ENCODE measurements around the gene OR1F1. TPM values are rescaled to one million over a fixed set of nuclear protein-coding genes. Genes with fewer than 3 reads are reported as not detected.
A peak's percentile ranks its signal among the peaks of the same experiment; 100 is the strongest.

The OR1F1 gene
- total RNA-seq, 6 experiments from 2014 or later: not detected

- Histone ChIP-seq H3K27me3 (no peaks in the 10 kb centered on the region), H3K4me3 (peak overlapping the region; percentile 4 to 23 (median 7)), H3K4me1 (peaks cover 0 to 5% (median 2%) of the 10 kb centered on the region in 4 donors), H3K36me3 (no peaks in the 10 kb centered on the region), H3K27ac (peak overlapping the region in 1 of 3 donors; percentile 6), H3K9me3 (no peaks in the 10 kb centered on the region)
- TF ChIP-seq POLR2A (IDR thresholded peaks at IDR 0.05): no peak
- peak; percentile 13 to 29 (median 22) for TF ChIP-seq CTCF (IDR thresholded peaks at IDR 0.05)
- intact Hi-C loops (cut with DNase I): no loop called here
- peak; percentile 30 to 42 (median 38) for ATAC-seq
- DNase-seq: peak; percentile 72 to 80 (median 80)
- WGBS (ENCODE audit: insufficient coverage, low coverage, low lambda C conversion rate, missing lambda C conversion rate): 1% methylated on average over 29 of the region's 42 CpGs
These were observed 35.6 kb upstream of the OR1F1 start for GRCh38 chr16:3152277-3152990.

GRCh38 chr16:3152991-3153368 lies 35.0 kb upstream of the OR1F1 start:
- Histone ChIP-seq H3K4me3 (no peak overlapping the region), H3K9me3 (no peaks in the 10 kb centered on the region), H3K4me1 (peaks cover 0 to 5% (median 2%) of the 10 kb centered on the region in 4 donors), H3K36me3 (no peaks in the 10 kb centered on the region), H3K27ac (no peak overlapping the region), H3K27me3 (no peaks in the 10 kb centered on the region)
- intact Hi-C loops (cut with DNase I): no loop called here
- no peak for TF ChIP-seq CTCF (IDR thresholded peaks at IDR 0.05)
- TF ChIP-seq POLR2A (IDR thresholded peaks at IDR 0.05): no peak
- ATAC-seq: no peak
- whole genome bisulfite sequencing (ENCODE audit: insufficient coverage, low coverage, low lambda C conversion rate, missing lambda C conversion rate): 27% methylated on average over 8 of the region's 8 CpGs
- DNase-seq: no peak

GRCh38 chr16:3155181-3155580 lies 32.8 kb upstream of the OR1F1 start:
- TF ChIP-seq POLR2A (IDR thresholded peaks at IDR 0.05): no peak
- no peak for TF ChIP-seq CTCF (IDR thresholded peaks at IDR 0.05)
- H3K27ac ChIP-seq: no peak overlapping the region
- no peaks in the 10 kb centered on the region for H3K36me3 ChIP-seq
- H3K4me3 ChIP-seq: no peak overlapping the region
- H3K9me3 ChIP-seq: no peaks in the 10 kb centered on the region
- H3K4me1 ChIP-seq: peaks cover 0 to 5% (median 0%) of the 10 kb centered on the region in 4 donors
- WGBS (ENCODE audit: insufficient coverage, low coverage, low lambda C conversion rate, missing lambda C conversion rate): 85% methylated on average over 2 of the region's 2 CpGs
- H3K27me3 ChIP-seq: no peaks in the 10 kb centered on the region
- ATAC-seq (no peak), DNase-seq (no peak)
- intact Hi-C loops (cut with DNase I): no loop called here

- H3K36me3 ChIP-seq: no peaks in the 10 kb centered on the region
- TF ChIP-seq CTCF (IDR thresholded peaks at IDR 0.05) (no peak), POLR2A (IDR thresholded peaks at IDR 0.05) (no peak)
- 100% methylated on average over 2 of the region's 3 CpGs for WGBS (ENCODE audit: insufficient coverage, low coverage, low lambda C conversion rate, missing lambda C conversion rate)
- H3K4me3 ChIP-seq: no peak overlapping the region
- H3K9me3 ChIP-seq: no peaks in the 10 kb centered on the region
- H3K27ac ChIP-seq: no peak overlapping the region
- peaks cover 0 to 5% (median 0%) of the 10 kb centered on the region in 4 donors for H3K4me1 ChIP-seq
- intact Hi-C loops (cut with DNase I): no loop called here
- H3K27me3 ChIP-seq: no peaks in the 10 kb centered on the region
- ATAC-seq (no peak), DNase-seq (no peak)
These were observed 32.0 kb upstream of the OR1F1 start for GRCh38 chr16:3155972-3156371.
